ENCODE data around the gene CARD9. TPM values are rescaled to one million over a fixed set of nuclear protein-coding genes. Genes with fewer than 3 reads are reported as not detected.

CARD9 gene
- total RNA-seq, 1 donor from 2014 or later = 1.9 TPM

DNA sequence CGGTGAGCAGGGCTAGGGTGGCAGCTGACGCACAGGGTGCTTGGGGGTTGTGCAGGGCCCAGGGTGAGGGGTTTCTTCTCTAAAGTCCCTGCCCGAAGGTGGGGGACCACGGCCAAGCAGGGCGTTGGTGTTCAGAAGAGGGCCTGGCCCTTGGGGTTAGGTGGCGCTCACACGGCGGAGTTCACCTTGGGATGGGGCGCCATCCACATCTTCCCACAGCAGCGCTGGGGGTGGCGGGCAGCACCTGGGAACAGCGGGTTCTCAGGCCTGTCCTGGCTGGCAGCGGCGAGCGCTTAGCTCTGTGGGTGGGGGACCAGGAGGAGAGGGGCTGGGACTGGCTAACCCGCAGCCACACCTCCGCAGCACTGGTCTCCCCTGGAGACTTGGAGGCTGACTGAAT lies 40.0 kb downstream of the CARD9 start:
- no peak for DNase-seq (ENCODE audit: low read depth)
- no peak overlapping the region for H3K4me3 ChIP-seq (ENCODE audit: low read depth, low read length)
- no peaks in the 10 kb centered on the region for H3K27me3 ChIP-seq (ENCODE audit: control insufficient read depth, insufficient read depth, low read length)
- TF ChIP-seq, protein P1, sequence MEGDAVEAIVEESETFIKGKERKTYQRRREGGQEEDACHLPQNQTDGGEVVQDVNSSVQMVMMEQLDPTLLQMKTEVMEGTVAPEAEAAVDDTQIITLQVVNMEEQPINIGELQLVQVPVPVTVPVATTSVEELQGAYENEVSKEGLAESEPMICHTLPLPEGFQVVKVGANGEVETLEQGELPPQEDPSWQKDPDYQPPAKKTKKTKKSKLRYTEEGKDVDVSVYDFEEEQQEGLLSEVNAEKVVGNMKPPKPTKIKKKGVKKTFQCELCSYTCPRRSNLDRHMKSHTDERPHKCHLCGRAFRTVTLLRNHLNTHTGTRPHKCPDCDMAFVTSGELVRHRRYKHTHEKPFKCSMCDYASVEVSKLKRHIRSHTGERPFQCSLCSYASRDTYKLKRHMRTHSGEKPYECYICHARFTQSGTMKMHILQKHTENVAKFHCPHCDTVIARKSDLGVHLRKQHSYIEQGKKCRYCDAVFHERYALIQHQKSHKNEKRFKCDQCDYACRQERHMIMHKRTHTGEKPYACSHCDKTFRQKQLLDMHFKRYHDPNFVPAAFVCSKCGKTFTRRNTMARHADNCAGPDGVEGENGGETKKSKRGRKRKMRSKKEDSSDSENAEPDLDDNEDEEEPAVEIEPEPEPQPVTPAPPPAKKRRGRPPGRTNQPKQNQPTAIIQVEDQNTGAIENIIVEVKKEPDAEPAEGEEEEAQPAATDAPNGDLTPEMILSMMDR (IDR thresholded peaks at IDR 0.05; ENCODE audit: insufficient read depth, low read length, poor library complexity, severe bottlenecking) = no peak
- H3K36me3 ChIP-seq (ENCODE audit: control insufficient read depth, insufficient read depth, low read length) = no peaks in the 10 kb centered on the region

DNA sequence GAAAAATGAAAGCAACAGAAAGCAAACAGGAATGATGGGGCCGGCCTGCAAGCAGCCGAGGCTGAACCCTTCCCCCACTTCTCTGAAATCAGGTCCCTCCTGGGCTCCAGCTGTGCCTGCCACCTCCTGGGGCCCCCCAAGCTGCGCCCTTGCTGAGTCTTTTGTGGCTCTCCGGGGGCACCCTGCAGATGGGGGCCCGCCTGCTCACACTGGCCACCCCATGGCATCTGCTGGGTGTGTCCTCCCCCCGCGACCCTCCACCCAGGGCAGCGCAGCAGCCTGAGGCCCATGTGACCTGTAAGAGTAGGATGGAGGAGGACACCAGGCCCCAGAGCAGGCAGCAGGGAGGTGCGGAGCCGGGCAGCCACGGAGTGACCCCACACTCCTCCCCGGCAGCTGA lies 40.4 kb downstream of the CARD9 start:
- no peak overlapping the region for H3K4me3 ChIP-seq (ENCODE audit: low read depth, low read length)
- no peaks in the 10 kb centered on the region for H3K36me3 ChIP-seq (ENCODE audit: control insufficient read depth, insufficient read depth, low read length)
- TF ChIP-seq, protein P1 (IDR thresholded peaks at IDR 0.05; ENCODE audit: insufficient read depth, low read length, poor library complexity, severe bottlenecking) = no peak
- H3K27me3 ChIP-seq (ENCODE audit: control insufficient read depth, insufficient read depth, low read length) = no peaks in the 10 kb centered on the region
- no peak for DNase-seq (ENCODE audit: low read depth)

DNA sequence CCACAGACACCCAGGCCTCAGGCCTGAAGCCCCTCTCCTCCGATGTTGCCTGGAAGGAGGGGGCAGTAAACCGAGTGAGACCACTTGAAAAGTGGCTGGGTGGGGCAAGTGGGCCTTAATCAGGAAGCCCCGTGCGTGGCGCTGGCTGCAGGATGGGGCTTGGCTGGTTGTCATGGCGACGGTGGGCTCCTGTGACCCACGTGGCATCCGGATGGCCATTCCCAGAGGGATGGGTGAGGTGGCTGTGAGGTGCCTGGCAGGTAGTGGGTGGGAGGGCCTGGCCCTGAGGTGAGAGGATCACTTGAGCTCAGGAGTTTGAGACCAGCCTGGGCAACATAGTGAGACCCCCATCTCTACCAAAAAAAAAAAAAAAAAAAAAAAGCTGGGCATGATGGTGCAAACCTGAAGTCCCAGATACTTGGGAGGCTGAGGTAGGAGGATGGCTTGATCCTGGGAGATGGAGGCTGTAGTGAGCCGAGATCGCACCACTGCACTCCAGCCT lies 40.9 kb downstream of the CARD9 start:
- no peak for DNase-seq (ENCODE audit: low read depth)
- H3K27me3 ChIP-seq (ENCODE audit: control insufficient read depth, insufficient read depth, low read length) = no peaks in the 10 kb centered on the region
- H3K36me3 ChIP-seq (ENCODE audit: control insufficient read depth, insufficient read depth, low read length) = no peaks in the 10 kb centered on the region
- H3K4me3 ChIP-seq (ENCODE audit: low read depth, low read length) = no peak overlapping the region
- TF ChIP-seq, protein P1 (IDR thresholded peaks at IDR 0.05; ENCODE audit: insufficient read depth, low read length, poor library complexity, severe bottlenecking) = no peak

DNA sequence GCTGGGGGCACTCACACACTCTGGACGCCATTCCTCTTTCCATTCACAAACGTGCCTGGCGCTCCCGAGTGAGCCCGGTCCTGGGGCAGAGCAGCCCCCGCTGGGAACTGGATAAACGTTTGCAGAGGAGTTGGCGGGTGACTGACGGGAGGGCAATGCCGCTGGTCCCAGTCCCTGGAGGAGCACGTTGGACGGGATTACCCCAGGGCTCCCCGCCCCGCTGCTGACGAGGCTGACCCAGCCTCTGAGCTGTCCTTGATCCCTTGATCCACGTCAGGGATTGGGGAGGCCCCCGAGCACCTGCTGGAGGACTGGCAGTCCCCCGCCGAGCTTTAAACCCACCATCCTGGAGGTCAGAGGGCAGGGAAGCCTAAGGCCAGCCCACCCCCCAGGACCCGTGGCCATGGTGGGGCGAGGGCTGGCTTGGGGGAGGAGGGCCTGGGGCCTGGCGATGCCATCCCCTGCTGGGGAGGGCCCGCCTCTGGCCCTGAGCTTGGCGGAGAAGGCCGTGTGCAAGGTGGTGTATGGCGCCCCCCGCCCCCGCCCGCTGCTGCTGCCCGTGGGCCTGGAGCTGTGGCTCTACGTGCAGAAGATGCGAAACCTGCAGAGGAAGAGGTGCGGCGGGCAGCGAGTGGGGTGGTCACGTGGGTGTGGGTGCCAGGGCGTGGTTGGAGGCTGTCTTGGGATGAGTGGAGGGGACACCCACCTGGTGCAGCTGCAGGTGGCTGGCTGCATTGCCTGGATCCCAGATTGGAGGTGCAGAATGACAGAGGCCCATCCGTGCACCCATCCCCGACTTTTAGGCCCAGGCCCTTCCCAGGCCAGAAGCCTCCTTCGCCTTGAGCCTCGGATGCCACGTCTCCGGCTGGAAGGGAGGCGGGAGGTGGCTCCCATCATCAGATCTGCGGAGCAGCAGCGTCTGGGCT lies 41.6 kb downstream of the CARD9 start:
- no peak for DNase-seq (ENCODE audit: low read depth)
- no peak overlapping the region for H3K4me3 ChIP-seq (ENCODE audit: low read depth, low read length)
- H3K36me3 ChIP-seq (ENCODE audit: control insufficient read depth, insufficient read depth, low read length) = no peaks in the 10 kb centered on the region
- H3K27me3 ChIP-seq (ENCODE audit: control insufficient read depth, insufficient read depth, low read length) = no peaks in the 10 kb centered on the region
- TF ChIP-seq, protein P1 (IDR thresholded peaks at IDR 0.05; ENCODE audit: insufficient read depth, low read length, poor library complexity, severe bottlenecking) = no peak

DNA sequence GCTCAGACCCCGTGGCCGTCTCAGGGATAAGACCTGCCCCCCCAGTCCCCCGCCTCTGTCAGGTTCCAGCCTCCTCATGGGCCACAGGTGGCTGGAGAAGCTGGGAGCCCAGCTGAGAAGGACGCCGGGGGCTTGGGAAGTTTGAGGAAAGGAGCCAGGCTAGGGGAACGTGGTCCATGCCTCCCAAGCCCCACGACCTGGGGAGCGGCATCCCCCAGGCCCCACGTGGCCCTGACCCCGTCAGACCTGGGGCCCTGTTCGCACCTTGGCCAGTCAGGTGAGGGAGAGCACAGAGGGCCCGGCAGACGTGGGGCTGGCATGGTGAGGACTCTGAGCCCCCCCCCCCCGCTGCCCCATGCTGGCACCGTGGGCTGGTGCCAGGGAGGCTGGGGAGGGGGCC lies 42.4 kb downstream of the CARD9 start:
- TF ChIP-seq, protein P1 (IDR thresholded peaks at IDR 0.05; ENCODE audit: insufficient read depth, low read length, poor library complexity, severe bottlenecking) = no peak
- no peak overlapping the region for H3K4me3 ChIP-seq (ENCODE audit: low read depth, low read length)
- H3K36me3 ChIP-seq (ENCODE audit: control insufficient read depth, insufficient read depth, low read length) = no peaks in the 10 kb centered on the region
- H3K27me3 ChIP-seq (ENCODE audit: control insufficient read depth, insufficient read depth, low read length) = no peaks in the 10 kb centered on the region
- DNase-seq (ENCODE audit: low read depth) = no peak

Data from kidney epithelial cell (primary cell).